Ectodermal cell (in vitro differentiated cells): ENCODE measurements around the gene PODNL1.
"Not testable (repeated sequence)": the region's sequence is repeated elsewhere in the genome, so short reads cannot be mapped to it uniquely, and the experiment has no call there.

ENCODE experiments used
- H3K27ac ChIP-seq: 2 replicates; pipeline ENCODE4 v1.7.0; 2013; ENCODE audit warnings: mild to moderate bottlenecking, low read depth, low read length; ENCODE audit not compliant: insufficient read depth, poor library complexity, severe bottlenecking
- H3K27me3 ChIP-seq: 2 replicates; pipeline ENCODE4 v1.7.0; 2013; ENCODE audit warnings: mild to moderate bottlenecking, low read length; ENCODE audit not compliant: insufficient read depth, control insufficient read depth, poor library complexity, severe bottlenecking
- H3K36me3 ChIP-seq: one replicate; pipeline ENCODE4 v1.7.0; 2013; ENCODE audit warnings: low read length; ENCODE audit not compliant: control insufficient read depth, insufficient read depth
- H3K4me1 ChIP-seq: one replicate; pipeline ENCODE4 v1.7.0; 2013; ENCODE audit warnings: low read length; ENCODE audit not compliant: control insufficient read depth, insufficient read depth
- H3K4me3 ChIP-seq: 2 replicates; pipeline ENCODE4 v1.7.0; 2013; ENCODE audit warnings: low read depth, low read length, control low read depth; ENCODE audit not compliant: insufficient read depth
- H3K9me3 ChIP-seq: 2 replicates; pipeline ENCODE4 v1.7.0; 2013; ENCODE audit warnings: mild to moderate bottlenecking, low read length, moderate library complexity; ENCODE audit not compliant: control insufficient read depth
- WGBS, 2 experiments: methylation state at CpG; one replicate each; pipeline ENCODE4 v1.1.7; 2013; ENCODE audit warnings: missing lambda C conversion rate in 2 of 2; 5-methylcytosine and 5-hydroxymethylcytosine counted together

The PODNL1 gene

GRCh38 chr19:13973479-13973878 is 35.3 kb upstream of the PODNL1 start:
- H3K36me3 ChIP-seq, H3K9me3 ChIP-seq, H3K27ac ChIP-seq, H3K4me1 ChIP-seq, H3K27me3 ChIP-seq, H3K4me3 ChIP-seq: not testable (repeated sequence)
- 90 to 98% methylated on average over 3 of the region's 3 CpGs for WGBS, 2 experiments

GRCh38 chr19:13972368-13973155 is 34.3 kb upstream of the PODNL1 start:
- H3K4me1 ChIP-seq = no peaks in the 10 kb centered on the region
- peaks cover 8% of the 10 kb centered on the region for H3K36me3 ChIP-seq
- H3K4me3 ChIP-seq = no peak overlapping the region
- H3K27ac ChIP-seq = no peak overlapping the region
- H3K9me3 ChIP-seq = no peaks in the 10 kb centered on the region
- H3K27me3 ChIP-seq = no peaks in the 10 kb centered on the region
- WGBS, 2 experiments = 96% methylated on average over 37 of the region's 37 CpGs

- H3K36me3 ChIP-seq = peaks cover 15% of the 10 kb centered on the region
- not testable (repeated sequence) for H3K27ac ChIP-seq, H3K4me3 ChIP-seq, H3K27me3 ChIP-seq, H3K4me1 ChIP-seq, H3K9me3 ChIP-seq
- 93 to 96% methylated on average over 15 of the region's 15 CpGs for WGBS, 2 experiments
These were observed 33.7 kb upstream of the PODNL1 start for GRCh38 chr19:13971868-13972267.

- Histone ChIP-seq H3K9me3 (no peaks in the 10 kb centered on the region), H3K4me3 (no peak overlapping the region), H3K4me1 (no peaks in the 10 kb centered on the region), H3K36me3 (peaks cover 21% of the 10 kb centered on the region), H3K27ac (no peak overlapping the region), H3K27me3 (no peaks in the 10 kb centered on the region)
- WGBS, 2 experiments = 92 to 97% methylated on average over 18 of the region's 18 CpGs
These were observed 31.7 kb upstream of the PODNL1 start for GRCh38 chr19:13969897-13970296.

GRCh38 chr19:13968999-13969398 is 30.8 kb upstream of the PODNL1 start:
- 94% methylated on average over 18 of the region's 18 CpGs for WGBS, 2 experiments
- H3K4me3 ChIP-seq = no peak overlapping the region
- peaks cover 21% of the 10 kb centered on the region for H3K36me3 ChIP-seq
- no peaks in the 10 kb centered on the region for H3K9me3 ChIP-seq
- H3K27ac ChIP-seq = no peak overlapping the region
- H3K27me3 ChIP-seq = no peaks in the 10 kb centered on the region
- H3K4me1 ChIP-seq = no peaks in the 10 kb centered on the region

- Histone ChIP-seq H3K27ac (no peak overlapping the region), H3K4me1 (no peaks in the 10 kb centered on the region), H3K4me3 (no peak overlapping the region), H3K36me3 (peaks cover 21% of the 10 kb centered on the region), H3K27me3 (no peaks in the 10 kb centered on the region), H3K9me3 (no peaks in the 10 kb centered on the region)
- WGBS, 2 experiments = 96 to 97% methylated on average over 22 of the region's 22 CpGs
These were observed 30.2 kb upstream of the PODNL1 start for GRCh38 chr19:13968383-13968935.

- H3K27me3 ChIP-seq, H3K4me3 ChIP-seq, H3K4me1 ChIP-seq, H3K27ac ChIP-seq, H3K9me3 ChIP-seq: not testable (repeated sequence)
- peaks cover 21% of the 10 kb centered on the region for H3K36me3 ChIP-seq
- 95% methylated on average over 8 of the region's 8 CpGs for WGBS, 2 experiments
These were observed 29.0 kb upstream of the PODNL1 start for GRCh38 chr19:13967206-13967605.

- Histone ChIP-seq H3K4me3 (no peak overlapping the region), H3K27ac (no peak overlapping the region), H3K36me3 (peaks cover 21% of the 10 kb centered on the region), H3K27me3 (no peaks in the 10 kb centered on the region), H3K4me1 (peaks cover 7% of the 10 kb centered on the region), H3K9me3 (no peaks in the 10 kb centered on the region)
- 96% methylated on average over 14 of the region's 14 CpGs for WGBS, 2 experiments
These were observed 28.5 kb upstream of the PODNL1 start for GRCh38 chr19:13966684-13967128.

- H3K36me3 ChIP-seq = peaks cover 21% of the 10 kb centered on the region
- H3K4me3 ChIP-seq = no peak overlapping the region
- no peaks in the 10 kb centered on the region for H3K9me3 ChIP-seq
- H3K27me3 ChIP-seq = no peaks in the 10 kb centered on the region
- 93 to 94% methylated on average over 20 of the region's 20 CpGs for WGBS, 2 experiments
- H3K4me1 ChIP-seq = peaks cover 9% of the 10 kb centered on the region
- no peak overlapping the region for H3K27ac ChIP-seq
These were observed 27.9 kb upstream of the PODNL1 start for GRCh38 chr19:13965926-13966683.

- H3K27me3 ChIP-seq = no peaks in the 10 kb centered on the region
- WGBS, 2 experiments = 94 to 95% methylated on average over 24 of the region's 24 CpGs
- no peak overlapping the region for H3K27ac ChIP-seq
- no peak overlapping the region for H3K4me3 ChIP-seq
- peaks cover 26% of the 10 kb centered on the region for H3K36me3 ChIP-seq
- peaks cover 9% of the 10 kb centered on the region for H3K4me1 ChIP-seq
- H3K9me3 ChIP-seq = no peaks in the 10 kb centered on the region
These were observed 27.2 kb upstream of the PODNL1 start for GRCh38 chr19:13965377-13965896.
